HEK293T (cell line): ENCODE data around the gene ACHE.

Experiments
- BHLHE40 ChIP-seq: fragments of 450-650 bp; IDR thresholded peaks from 2 replicates; pipeline ENCODE4 v1.6.1; 2016; ENCODE audit warnings: mild to moderate bottlenecking, moderate library complexity, borderline replicate concordance
- CTBP1 ChIP-seq: fragments of 450-650 bp; IDR thresholded peaks from 2 replicates; pipeline ENCODE4 v1.6.1; 2016; ENCODE audit warnings: borderline replicate concordance
- ELF4 ChIP-seq: fragments of 450-650 bp; IDR thresholded peaks from 2 replicates; pipeline ENCODE4 v1.6.1; 2017; ENCODE audit warnings: antibody characterized with exemption
- FOXA1 ChIP-seq: fragments of 450-650 bp; IDR thresholded peaks from 2 replicates; pipeline ENCODE4 v1.6.1; 2016; ENCODE audit warnings: mild to moderate bottlenecking
- FOXK2 ChIP-seq: fragments of 450-650 bp; IDR thresholded peaks from 2 replicates; pipeline ENCODE4 v1.6.1; 2016; ENCODE audit warnings: mild to moderate bottlenecking
- FOXM1 ChIP-seq: fragments of 450-650 bp; IDR thresholded peaks from 2 replicates; pipeline ENCODE4 v1.6.1; 2017; ENCODE audit warnings: mild to moderate bottlenecking, borderline replicate concordance
- LEF1 ChIP-seq: fragments of 450-650 bp; IDR thresholded peaks from 2 replicates; pipeline ENCODE4 v1.6.1; 2017; ENCODE audit warnings: mild to moderate bottlenecking, borderline replicate concordance
- PKNOX1 ChIP-seq: fragments of 450-650 bp; IDR thresholded peaks from 2 replicates; pipeline ENCODE4 v1.6.1; 2016
- SP1 ChIP-seq: fragments of 450-650 bp; IDR thresholded peaks from 2 replicates; pipeline ENCODE4 v1.6.1; 2017
- SUZ12 ChIP-seq: fragments of 450-650 bp; IDR thresholded peaks from 2 replicates; pipeline ENCODE4 v1.6.1; 2016; ENCODE audit warnings: mild to moderate bottlenecking
- TARDBP ChIP-seq: fragments of 450-650 bp; IDR thresholded peaks from 2 replicates; pipeline ENCODE4 v1.6.1; 2016

GRCh38 chr7:100874577-100875355 is 20.9 kb downstream of the ACHE start, which contains the start of gene SRRT:
- no peak for TF ChIP-seq FOXK2
- TF ChIP-seq SUZ12, result no peak
- no peak for TF ChIP-seq FOXA1
- peak; percentile 46; the same call in 1 of the 2 replicates for TF ChIP-seq FOXM1
- no peak for TF ChIP-seq PKNOX1
- peak; percentile 46 for TF ChIP-seq ELF4
- no peak for TF ChIP-seq BHLHE40
- no peak for TF ChIP-seq LEF1
- no peak for TF ChIP-seq SP1
- no peak for TF ChIP-seq TARDBP
- no peak for TF ChIP-seq CTBP1
